GM20000 (cell line): ENCODE results near the gene GLUD2.
"Not testable (repeated sequence)": the region's sequence is repeated elsewhere in the genome, so short reads cannot be mapped to it uniquely, and the experiment has no call there.

Experiments
- DNase-seq: peaks from one replicate; pipeline ENCODE4 v3.0.0; 2012; ENCODE audit warnings: low spot score
- CTCF ChIP-seq: IDR thresholded peaks from 2 replicates; pipeline ENCODE4 v1.5.1; 2012; ENCODE audit warnings: mild to moderate bottlenecking, control low read depth; ENCODE audit errors: extremely low read depth, missing control alignments

The GLUD2 gene

GRCh38 chrX:121050781-121051180, 3.4 kb downstream of the GLUD2 start:
- no peak for TF ChIP-seq CTCF

GRCh38 chrX:121052122-121052521, 4.7 kb downstream of the GLUD2 start:
- no peak for DNase-seq
- TF ChIP-seq CTCF = no peak

More at GRCh38 chrX:121050781-121051180, 3.4 kb downstream of the GLUD2 start:
- DNase-seq = no peak

- no peak for DNase-seq
- TF ChIP-seq CTCF = no peak
Observed at GRCh38 chrX:121062289-121062688, 14.9 kb downstream of the GLUD2 start.

- TF ChIP-seq CTCF = no peak
- DNase-seq = no peak
Observed at GRCh38 chrX:121064579-121064978, 17.2 kb downstream of the GLUD2 start.

GRCh38 chrX:121084247-121084646, 36.8 kb downstream of the GLUD2 start:
- DNase-seq = not testable (repeated sequence)

- no peak for TF ChIP-seq CTCF
- no peak for DNase-seq
Observed at GRCh38 chrX:121084903-121085611, 37.6 kb downstream of the GLUD2 start.

GRCh38 chrX:121085612-121086010, 38.2 kb downstream of the GLUD2 start:
- no peak for DNase-seq
- no peak for TF ChIP-seq CTCF

- DNase-seq = no peak
- TF ChIP-seq CTCF = no peak
Observed at GRCh38 chrX:121093011-121093410, 45.6 kb downstream of the GLUD2 start.
